ENCODE data around the gene FIZ1. TPM values are rescaled to one million over a fixed set of nuclear protein-coding genes. Genes with fewer than 3 reads are reported as not detected.

Gene FIZ1
- total RNA-seq, 4 donors from 2014 or later, result 4.7 to 11.2 (median 9.9) TPM

GRCh38 chr19:55620410-55621204 is 21.3 kb upstream of the FIZ1 start:
- no peak overlapping the region for H3K27ac ChIP-seq

DNA sequence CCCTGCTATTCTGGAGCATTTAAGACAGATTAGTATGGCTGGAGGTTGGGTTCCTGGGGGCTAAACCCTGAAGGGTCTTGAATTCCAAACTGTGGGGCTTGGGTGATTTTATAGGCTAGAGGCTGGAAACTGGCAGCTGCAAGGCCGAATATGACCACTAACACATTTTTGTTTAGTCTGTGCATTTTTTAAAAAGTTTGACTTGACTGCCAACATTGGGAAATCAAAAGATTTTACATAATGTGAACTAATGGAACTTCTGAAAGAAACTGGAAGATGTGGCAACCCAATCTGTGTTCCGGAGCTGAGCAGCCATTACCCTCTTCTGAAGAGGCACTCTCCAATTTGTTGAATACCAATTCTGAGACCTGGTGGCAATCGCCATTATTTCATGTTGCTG is 20.0 kb upstream of the FIZ1 start:
- Histone ChIP-seq H3K27ac (peak overlapping the region in 3 of 4 donors; percentile 14 to 37 (median 30)), H3K4me1 (peaks cover 0 to 26% (median 0%) of the 10 kb centered on the region in 3 donors), H3K4me3 (no peak overlapping the region), H3K27me3 (no peaks in the 10 kb centered on the region), H3K9me3 (no peaks in the 10 kb centered on the region), H3K36me3 (peaks cover 0 to 63% of the 10 kb centered on the region in 2 donors)
- WGBS, 2 donors (ENCODE audit: low coverage in 1 of 2), result 62 to 63% methylated on average over 2 to 3 of the region's 3 CpGs
- TF ChIP-seq, protein P1, sequence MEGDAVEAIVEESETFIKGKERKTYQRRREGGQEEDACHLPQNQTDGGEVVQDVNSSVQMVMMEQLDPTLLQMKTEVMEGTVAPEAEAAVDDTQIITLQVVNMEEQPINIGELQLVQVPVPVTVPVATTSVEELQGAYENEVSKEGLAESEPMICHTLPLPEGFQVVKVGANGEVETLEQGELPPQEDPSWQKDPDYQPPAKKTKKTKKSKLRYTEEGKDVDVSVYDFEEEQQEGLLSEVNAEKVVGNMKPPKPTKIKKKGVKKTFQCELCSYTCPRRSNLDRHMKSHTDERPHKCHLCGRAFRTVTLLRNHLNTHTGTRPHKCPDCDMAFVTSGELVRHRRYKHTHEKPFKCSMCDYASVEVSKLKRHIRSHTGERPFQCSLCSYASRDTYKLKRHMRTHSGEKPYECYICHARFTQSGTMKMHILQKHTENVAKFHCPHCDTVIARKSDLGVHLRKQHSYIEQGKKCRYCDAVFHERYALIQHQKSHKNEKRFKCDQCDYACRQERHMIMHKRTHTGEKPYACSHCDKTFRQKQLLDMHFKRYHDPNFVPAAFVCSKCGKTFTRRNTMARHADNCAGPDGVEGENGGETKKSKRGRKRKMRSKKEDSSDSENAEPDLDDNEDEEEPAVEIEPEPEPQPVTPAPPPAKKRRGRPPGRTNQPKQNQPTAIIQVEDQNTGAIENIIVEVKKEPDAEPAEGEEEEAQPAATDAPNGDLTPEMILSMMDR (IDR thresholded peaks at IDR 0.05), result peak in 2 of 4 experiments; percentile 10 to 15
- no peak for TF ChIP-seq POLR2A (IDR thresholded peaks at IDR 0.05)
- no peak for ATAC-seq

More at GRCh38 chr19:55620410-55621204, 21.3 kb upstream of the FIZ1 start:
- Histone ChIP-seq H3K36me3 (peaks cover 0 to 50% of the 10 kb centered on the region in 2 donors), H3K4me3 (no peak overlapping the region), H3K27me3 (no peaks in the 10 kb centered on the region), H3K4me1 (peaks cover 0 to 34% (median 0%) of the 10 kb centered on the region in 3 donors), H3K9me3 (no peaks in the 10 kb centered on the region)
- WGBS, 2 donors (ENCODE audit: low coverage in 1 of 2), result 89% methylated on average over 3 of the region's 12 CpGs; no CpG with 5 or more reads in 1 of the 2 donors
- ATAC-seq, result no peak
- no peak for TF ChIP-seq POLR2A (IDR thresholded peaks at IDR 0.05)
- TF ChIP-seq, protein P1 (IDR thresholded peaks at IDR 0.05), result no peak
- no peak for TF ChIP-seq EP300 (IDR thresholded peaks at IDR 0.05)
- no peak for TF ChIP-seq POLR2AphosphoS5 (IDR thresholded peaks at IDR 0.05)

DNA sequence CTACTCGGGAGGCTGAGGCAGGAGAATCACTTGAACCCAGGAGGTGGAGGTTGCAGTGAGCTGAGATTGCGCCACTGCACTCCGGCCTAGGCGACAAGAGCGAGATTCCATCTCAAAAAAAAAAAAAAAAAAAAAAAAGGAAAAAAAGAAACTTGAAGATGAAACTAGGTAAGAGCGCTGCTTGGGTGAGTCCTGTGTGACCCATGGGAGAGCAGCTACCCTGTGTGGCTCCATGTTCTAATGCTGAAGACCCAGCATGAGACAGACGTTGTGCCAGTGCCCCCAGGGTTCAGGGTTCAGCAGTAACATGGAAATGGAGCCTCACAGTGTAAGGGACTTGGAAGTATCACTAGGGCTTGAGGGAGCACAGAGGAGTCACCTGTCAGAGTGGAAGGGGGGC is 19.1 kb upstream of the FIZ1 start:
- no peak for ATAC-seq
- peak overlapping the region in 3 of 4 donors; percentile 9 to 30 (median 14) for H3K27ac ChIP-seq
- TF ChIP-seq POLR2AphosphoS5 (IDR thresholded peaks at IDR 0.05), result no peak
- TF ChIP-seq, protein P1 (IDR thresholded peaks at IDR 0.05), result no peak
- no peak for TF ChIP-seq EP300 (IDR thresholded peaks at IDR 0.05)
- TF ChIP-seq POLR2A (IDR thresholded peaks at IDR 0.05), result no peak
- H3K9me3 ChIP-seq, result no peaks in the 10 kb centered on the region
- no peak overlapping the region for H3K4me3 ChIP-seq
- H3K4me1 ChIP-seq, result peaks cover 0 to 19% (median 0%) of the 10 kb centered on the region in 3 donors
- H3K36me3 ChIP-seq, result peaks cover 0 to 72% of the 10 kb centered on the region in 2 donors
- H3K27me3 ChIP-seq, result no peaks in the 10 kb centered on the region
- 66 to 72% methylated on average over 3 to 5 of the region's 7 CpGs for WGBS, 2 donors (ENCODE audit: low coverage in 1 of 2)

- WGBS, 2 donors (ENCODE audit: low coverage in 1 of 2), result 84% methylated on average over 4 of the region's 8 CpGs; no CpG with 5 or more reads in 1 of the 2 donors
- Histone ChIP-seq H3K4me1 (peaks cover 0 to 18% (median 0%) of the 10 kb centered on the region in 3 donors), H3K27ac (no peak overlapping the region), H3K27me3 (no peaks in the 10 kb centered on the region), H3K36me3 (peaks cover 0 to 72% of the 10 kb centered on the region in 2 donors), H3K9me3 (no peaks in the 10 kb centered on the region), H3K4me3 (no peak overlapping the region)
- no peak for ATAC-seq
- TF ChIP-seq, protein P1 (IDR thresholded peaks at IDR 0.05), result no peak
- no peak for TF ChIP-seq POLR2AphosphoS5 (IDR thresholded peaks at IDR 0.05)
- TF ChIP-seq EP300 (IDR thresholded peaks at IDR 0.05), result no peak
- TF ChIP-seq POLR2A (IDR thresholded peaks at IDR 0.05), result no peak
These were observed 18.1 kb upstream of the FIZ1 start for GRCh38 chr19:55617426-55617825.
